ENCODE data around the gene ERN2.

ERN2 gene

DNA sequence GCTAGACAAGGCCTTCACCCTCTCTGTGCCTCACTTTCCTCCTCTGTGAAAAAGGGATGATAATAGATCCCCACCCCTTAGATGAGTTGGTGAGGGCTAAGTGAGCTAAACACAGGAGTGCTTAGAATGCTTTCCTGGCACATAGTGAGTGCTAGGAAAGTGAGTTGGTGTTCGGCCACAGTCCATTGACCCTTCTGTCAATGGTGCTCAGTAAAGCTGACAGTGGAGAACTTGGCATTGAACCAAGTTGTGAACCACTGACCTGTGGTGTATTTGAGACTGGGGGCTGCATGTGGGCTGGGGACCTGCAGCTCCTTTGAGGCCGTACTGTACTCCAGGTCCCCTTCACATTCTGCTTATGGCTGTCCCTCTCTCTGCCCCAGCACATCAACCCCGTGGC is 29.5 kb downstream of the ERN2 start:
- no peak for DNase-seq

DNA sequence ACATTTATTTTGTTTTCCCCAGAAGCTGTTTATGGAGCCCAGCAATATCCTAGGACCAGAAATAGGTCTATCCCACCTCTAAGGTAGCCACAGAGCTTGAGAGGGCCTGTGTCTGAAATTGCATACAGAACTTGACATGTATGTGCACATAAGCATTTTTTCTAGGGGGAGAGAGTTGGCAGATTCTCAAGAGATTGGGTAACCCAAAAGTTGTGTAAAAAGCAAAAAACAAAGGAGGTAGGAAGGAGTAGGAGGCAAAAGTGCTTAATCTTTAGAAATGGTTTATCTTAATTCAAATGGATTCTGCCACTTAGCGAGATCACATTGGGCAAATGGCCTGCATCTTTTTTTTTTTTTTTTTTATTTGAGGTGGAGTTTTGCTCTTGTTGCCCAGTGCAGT is 30.8 kb downstream of the ERN2 start:
- DNase-seq, result no peak

DNA sequence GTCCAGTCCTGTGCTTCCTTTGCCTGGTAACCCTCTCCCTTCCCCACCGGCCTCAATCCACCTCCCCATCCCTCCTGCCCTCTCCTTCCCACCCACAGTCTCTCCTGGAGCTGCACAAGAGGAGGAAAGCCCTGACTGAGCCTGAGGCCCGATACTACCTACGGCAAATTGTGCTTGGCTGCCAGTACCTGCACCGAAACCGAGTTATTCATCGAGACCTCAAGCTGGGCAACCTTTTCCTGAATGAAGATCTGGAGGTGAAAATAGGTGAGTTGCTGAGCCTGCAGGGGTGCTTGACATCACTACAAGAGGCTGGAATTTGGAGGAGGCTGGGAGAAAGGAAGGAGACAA is 33.1 kb downstream of the ERN2 start:
- DNase-seq, result no peak

DNA sequence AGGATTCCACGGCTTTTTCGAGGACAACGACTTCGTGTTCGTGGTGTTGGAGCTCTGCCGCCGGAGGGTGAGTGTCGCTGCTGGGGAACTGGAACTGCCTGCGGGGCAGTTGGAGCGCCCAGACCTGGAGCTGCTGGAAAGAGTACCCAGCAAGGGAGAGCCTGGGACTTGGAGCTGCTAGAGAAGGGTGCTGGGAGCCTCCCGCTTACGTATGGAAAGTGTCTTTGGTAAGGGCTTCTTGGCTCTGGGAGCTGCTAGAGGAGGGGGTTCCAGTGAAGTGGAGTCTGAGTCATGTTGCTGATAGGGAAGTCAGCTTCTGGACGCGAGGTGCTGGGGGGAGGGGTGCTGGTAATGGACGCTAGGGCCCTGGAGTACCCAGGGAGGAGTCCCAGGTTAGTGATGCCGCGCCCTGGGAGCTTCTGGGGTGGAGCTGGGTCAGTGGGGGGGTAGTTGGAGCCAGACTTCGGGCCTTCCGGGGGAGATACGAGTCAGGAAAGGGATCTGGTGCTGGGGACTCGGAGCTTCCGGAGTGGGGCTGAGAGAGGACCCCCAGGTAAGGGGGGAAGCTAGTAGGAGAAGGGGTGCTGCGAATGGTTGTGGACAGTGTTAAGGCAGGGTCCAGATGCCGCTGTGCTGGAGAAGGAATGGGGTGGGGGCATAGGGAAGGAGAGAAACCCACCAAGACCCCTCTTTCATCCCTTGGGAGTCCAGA is 33.6 kb downstream of the ERN2 start:
- peak; percentile 2 for DNase-seq

DNA sequence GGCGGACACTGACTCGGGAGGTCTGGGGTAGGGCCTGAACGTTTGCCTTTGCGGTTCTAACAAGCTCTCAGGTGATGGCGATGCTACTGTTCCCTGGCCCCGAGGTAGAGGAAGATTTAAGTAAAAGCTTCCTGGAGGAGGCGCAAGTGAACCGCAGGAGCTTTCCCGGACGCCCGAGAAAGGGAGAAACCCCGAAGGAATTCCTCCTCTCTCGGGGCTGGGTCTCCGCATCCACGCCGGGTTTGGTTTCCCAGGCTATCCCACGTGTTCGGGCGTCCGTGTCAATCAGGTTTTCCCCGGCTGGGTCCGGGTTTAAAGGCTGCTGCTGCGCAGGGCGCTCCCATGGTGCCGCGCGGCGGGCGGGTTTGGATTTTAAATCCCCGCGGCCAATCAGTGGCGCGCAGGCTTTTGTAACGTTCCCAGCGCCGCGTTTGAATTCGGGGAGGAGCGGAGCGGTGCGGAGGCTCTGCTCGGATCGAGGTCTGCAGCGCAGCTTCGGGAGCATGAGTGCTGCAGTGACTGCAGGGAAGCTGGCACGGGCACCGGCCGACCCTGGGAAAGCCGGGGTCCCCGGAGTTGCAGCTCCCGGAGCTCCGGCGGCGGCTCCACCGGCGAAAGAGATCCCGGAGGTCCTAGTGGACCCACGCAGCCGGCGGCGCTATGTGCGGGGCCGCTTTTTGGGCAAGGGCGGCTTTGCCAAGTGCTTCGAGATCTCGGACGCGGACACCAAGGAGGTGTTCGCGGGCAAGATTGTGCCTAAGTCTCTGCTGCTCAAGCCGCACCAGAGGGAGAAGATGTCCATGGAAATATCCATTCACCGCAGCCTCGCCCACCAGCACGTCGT is 34.4 kb downstream of the ERN2 start, which contains the start of gene PLK1:
Gene PLK1, plus strand, starts transcription at position 460 of the 844 bp plus-strand sequence. Its CDS starts 44 bp downstream, at position 504.
- DNase-seq, result peak; percentile 62

DNA sequence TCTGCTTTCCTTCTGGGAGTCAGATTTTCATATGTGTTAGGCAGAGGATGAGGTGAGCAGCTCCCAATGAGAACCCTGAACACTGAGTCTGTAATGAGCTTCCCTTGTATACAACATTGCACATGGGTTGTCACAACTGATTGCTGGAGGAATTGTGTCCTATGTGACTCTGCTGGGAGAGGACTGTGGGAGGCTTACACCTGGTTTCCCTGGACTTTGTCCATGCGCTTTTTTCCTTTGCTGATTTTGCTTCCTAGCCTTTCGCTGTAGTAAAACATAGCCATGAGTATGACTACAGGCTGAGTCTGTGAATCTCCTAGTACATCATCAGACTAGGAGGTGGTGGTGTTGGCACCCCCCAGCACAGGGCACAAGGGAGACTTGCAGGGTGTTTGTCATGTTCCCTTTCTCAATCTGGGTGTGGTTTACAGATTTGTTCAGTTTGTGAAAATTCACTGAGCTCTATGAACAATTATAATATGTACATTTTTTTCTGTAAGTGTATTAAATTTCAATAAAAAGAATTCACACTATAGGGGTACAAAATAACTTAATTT is 36.0 kb downstream of the ERN2 start:
- no peak for DNase-seq

DNA sequence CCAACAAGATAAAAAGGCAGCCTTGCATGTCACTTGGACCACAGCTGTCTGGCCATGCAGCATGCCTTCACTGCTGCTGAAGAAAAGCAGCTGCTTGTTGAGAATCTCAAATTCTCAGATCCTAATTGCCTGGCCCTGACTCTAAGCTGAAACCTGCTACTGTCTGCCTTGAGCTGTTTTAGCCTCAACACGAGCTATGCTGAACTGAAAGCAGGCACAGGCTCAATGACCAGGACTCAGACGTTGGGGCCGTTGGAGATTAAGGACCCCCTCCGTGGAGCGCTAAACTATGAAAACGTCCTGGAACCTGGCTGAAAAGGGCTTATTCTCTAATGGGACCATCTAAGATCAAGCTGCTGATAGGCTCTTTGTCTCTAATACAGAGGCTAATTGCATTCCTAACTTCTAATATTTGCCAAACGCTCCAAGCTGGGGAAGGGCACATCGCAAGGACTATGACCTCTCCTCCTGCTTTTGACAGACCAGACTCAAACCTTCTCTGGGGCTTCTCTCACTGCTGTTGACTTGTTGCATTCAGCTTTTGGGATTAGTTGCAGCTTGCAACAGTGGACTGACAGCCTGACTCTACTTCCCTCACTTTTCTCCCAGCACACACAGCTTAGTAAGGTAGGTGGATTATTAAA is 38.9 kb downstream of the ERN2 start:
- DNase-seq, result no peak

DNA sequence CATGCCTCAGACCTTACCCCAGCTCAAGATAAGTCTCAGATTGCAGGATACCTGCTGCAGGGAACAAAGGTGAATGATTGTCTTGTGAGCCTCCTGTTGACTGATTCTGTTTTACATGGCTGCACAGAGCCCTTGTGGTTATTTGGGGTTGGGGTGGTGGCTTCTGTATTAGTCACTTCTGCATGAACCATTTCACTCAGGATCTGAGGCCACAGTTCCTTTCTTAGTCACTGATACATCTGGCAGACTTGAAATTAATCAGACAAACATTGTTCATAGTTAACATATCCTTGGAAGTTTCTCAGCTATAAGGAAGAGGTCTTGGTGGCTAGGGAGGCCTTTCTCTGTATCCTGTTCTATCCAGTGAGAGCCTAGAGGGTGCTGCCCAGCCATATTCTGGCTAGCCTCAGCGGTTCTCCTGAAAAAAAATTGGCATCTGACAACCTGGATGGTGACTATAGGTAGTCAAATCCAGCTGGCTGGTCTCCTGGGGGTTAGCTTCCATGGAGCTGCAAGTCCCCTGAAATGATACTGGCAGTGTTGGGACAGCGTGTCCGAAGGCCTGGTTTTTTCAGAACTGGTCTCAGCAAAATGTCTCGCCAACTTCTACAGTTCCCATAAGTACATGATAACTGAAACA is 42.8 kb downstream of the ERN2 start:
- DNase-seq, result peak; percentile 8

DNA sequence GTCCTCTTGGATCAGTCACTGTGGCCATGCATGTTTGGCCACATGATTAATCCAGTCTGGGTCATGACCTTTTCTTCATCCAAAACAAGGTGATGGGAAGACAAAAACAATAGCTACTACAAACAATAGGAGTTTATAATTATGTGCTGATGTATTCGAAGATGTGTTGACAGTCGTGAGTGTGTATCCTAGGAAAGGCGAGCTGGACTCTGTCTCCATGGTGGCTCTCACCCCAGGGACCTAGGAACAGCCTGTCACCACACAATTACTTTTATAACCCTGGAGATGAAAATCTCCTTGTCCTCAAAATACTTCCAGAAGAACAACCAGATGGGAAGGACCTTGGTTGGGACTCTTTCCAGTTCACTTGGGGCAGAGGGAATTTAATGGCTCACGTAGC is 44.1 kb downstream of the ERN2 start:
- no peak for DNase-seq

DNA sequence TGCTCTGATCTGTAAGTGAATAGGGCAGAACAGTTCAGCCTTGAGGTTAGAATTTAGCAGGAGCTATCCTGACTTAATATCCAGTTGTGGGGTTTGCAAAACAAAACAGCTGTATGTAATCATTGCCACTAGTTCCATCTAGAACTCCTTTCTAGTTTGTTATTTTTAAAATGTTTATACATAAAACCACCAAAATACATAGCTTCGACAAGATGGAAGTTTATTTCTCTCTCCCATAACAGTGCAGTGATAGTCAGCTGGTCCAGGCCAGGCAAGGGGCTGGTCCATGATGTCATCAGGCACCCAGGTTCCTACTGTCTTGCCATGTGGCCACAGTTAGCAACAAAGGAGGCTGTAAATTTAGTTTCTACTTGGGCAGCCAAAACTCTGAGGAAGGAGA is 44.8 kb downstream of the ERN2 start:
- DNase-seq, result no peak

DNA sequence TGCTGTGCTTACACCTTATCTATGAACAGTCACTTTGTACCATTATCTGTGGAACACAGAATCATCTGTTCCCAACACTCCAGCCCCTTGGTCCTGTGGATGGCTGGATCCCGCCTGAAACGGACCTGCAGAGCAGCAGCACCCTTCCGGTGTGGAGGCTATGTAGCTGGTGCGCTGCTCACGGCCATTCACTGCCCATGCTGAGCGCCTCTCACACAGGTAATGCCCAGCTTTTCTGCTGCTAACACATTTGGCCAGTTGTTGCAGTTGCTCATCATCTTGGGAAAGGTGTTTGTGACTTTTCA is 45.7 kb downstream of the ERN2 start:
- no peak for DNase-seq

DNA sequence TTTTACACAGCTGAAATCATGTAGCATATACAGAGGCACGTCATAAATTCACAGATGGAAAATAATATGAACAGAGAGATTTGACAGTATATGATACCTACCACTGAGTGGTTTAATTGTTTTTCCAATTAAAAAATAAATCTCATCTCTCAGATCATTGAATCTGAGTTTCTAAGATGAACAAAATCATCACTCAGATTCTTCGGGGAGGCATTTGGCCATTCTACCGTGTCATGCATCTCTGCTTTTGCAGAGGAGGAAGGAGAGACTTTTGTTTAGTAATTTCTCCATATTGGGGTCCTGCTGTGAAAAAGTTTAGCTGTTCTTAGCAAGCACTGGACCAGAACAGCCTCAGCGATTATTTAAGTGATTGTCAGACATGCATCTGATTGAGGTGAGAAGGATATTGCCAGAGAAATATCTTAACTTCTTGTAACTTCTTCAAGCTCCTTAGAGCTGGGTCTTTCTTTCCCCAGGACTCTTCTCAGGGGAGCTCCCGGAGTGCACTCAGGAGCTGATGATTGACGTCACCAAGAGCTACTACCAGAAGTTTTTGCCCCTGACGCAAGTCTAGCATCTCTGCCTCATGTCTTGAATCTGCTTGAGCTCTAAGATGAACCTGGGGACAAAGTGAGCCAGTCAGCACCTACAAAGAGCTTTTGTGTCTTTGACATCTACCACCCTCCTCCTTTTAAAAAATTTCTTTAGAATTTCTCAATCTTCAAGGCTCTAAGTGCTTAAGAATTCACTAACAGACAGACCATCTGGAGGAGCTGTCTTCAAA is 46.3 kb downstream of the ERN2 start:
- no peak for DNase-seq

DNA sequence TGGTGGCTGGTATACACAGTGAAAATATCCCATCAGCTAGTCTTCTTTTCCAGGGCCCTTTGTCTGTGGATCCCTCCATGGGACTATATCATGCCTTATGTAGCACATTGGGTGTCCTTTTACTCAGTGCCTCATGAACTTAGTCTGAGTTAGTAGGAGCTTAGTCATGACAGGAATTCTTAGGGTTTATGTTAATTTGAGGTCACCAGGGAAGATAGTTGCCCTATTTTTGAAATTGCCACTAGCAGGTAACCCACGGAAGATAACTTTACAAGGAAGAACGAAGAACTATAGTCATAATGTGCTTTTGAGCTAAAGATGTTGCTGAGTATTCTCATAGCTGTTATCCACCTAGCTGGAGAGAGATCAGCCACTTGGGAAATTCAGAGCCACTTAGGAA is 49.1 kb downstream of the ERN2 start:
- no peak for DNase-seq

DNA sequence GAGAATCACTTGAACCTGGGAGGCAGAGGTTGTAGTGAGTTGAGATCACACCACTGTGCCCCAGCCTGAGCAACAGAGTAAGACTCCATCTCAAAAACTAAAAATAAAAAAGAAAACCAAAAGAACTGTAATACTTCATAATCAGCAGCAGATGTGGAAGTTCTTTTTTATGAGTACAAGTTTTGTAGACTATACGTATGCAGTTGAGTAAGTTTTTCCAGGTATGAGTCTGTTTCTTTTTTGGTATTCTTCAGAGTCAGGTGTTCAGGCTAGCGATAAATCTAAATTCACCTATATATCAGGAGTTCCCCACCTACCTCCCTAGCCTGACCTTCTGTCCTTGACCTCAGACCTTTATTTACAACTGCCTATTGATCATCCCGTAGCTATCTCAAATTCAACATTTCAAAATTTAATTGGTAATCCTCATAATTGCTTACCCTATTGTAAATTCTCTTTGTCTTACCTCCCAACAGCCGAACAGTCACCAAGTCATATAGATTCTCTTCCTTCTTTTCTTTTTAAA is 61.0 kb downstream of the ERN2 start:
- DNase-seq, result no peak

DNA sequence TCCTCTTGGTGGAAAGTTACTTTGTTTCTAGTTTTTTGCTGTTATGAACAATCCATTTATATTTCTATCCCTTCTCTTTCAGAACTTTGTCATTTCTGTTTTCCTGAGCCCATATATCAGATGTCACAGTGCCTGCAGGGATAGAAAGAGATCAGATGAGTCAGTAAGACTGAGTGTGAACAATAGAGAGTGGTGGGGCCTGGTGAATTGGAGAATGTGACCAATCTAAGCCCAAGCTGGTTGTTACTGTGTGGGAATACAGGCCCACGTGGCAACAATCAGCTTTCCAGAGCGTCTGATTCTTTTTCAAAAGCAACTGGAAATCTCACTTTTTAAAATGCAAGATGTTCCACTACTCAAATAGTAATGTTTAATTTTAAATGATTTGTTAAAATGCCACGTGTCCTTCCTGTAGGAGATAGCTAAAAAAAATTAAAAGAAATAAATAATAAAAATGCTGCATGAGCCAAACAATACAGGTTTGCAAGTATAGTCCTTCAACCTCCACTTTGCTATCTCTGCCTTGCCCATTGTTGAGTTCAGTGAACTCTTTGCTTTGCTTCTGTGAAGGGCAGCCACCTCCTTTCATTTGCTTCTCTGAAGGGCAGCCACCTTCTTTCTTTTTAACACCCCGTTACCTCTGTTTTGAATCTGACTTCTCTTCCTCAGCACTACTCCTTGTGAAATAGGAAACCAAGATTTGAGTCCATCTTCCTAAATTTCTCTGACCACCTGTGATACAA is 62.2 kb downstream of the ERN2 start:
- no peak for DNase-seq

DNA sequence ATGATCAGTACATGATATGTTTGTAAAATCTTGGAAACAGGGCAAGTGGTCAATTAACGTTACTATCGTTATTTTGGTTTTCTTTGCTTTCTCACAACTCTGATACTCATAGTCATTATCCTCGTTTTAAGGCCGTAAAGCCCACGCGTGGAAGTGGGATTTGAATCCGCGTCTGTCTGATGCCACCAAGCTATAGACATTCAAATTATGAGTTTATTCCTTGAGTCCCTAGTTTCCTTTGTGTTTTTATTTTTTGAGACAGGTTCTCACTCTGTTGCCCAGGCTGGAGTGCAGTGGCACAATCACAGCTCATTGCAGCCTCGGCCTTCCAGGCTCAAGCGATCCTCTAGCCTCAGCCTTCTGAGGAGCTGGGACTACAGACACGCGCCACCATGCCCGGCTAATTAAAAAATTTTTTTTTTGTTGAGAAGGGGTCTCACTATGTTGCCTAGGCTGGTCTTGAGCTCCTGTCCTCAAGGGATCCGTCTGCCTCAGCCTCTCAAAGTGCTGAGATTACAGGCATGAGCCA is 70.7 kb downstream of the ERN2 start:
- no peak for DNase-seq

DNA sequence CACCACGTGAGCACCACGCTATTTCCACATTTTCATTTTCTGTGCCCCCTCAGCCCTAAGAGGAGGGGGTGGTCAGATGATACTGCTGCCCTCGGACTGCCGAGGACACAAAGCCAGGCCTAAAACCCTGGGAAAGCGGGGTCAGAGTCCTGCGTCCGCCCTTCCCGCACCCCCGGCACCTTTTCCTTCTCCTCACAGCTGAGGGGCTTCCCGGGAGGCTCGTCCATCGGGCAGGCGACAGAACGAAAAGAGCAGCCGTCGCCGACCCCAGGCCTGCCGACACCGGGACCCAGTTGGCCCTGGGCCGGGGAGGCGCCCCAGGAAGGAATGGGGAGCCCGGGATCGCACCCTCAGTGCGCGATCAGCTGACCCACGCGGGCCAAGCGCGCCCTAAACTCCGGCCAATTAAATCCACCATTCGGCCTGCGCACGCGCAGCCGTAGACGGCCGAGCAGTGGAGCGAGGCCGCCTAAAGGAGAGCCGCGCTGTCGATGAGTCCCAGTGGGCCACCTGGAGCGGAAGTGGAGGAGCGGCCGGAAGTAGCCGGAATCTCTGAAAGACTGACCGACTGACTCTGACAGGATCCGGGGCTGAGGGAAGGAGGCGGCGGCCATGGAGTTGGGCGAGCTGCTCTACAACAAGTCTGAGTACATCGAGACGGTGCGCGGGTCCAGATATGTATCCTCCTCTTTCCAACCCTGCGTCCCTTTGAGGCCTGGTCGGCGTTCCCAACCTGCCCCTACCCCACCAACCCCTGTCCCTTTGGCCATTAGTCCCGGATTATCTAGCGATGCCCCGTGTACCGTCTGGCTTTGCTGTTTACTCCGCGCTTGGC is 71.9 kb downstream of the ERN2 start, which contains the start of the genes DCTN5 and PALB2:
Gene DCTN5, plus strand, starts transcription at position 536 of the 835 bp plus-strand sequence. Its CDS starts 77 bp downstream, at position 613.
Gene PALB2, minus strand, starts transcription at position 380 of the 835 bp plus-strand sequence. Its CDS starts 153 bp downstream, at position 227.
- peak; percentile 87 for DNase-seq

DNA sequence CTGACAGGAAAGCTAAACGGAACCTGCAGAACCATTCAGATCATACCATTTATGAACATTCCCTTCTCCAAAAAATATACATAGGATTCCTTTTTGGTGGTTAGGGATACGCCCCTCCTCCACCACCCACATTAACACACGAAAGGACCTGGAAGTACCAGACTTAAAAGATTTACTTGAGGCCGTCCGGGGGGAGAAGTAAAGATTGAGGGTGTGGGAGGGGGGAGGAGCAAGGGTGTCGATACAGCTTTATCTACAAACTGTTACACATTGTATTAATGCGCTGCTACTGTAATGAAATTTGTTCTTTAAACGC is 72.4 kb downstream of the ERN2 start:
- DNase-seq, result no peak
